H1 (cell line): Measurements from ENCODE around the gene SOX2. TPM values are rescaled to one million over a fixed set of nuclear protein-coding genes. Genes with fewer than 3 reads are reported as not detected.

ENCODE experiments used
- CTCF ChIA-PET: fragments of 300-600 bp; sonication (Branson Sonifier 250); formaldehyde crosslinking; loops from one replicate; lab custom pipeline; 2021; ENCODE audit not compliant: partially characterized antibody; lab: Charles Lee
- POLR2A ChIA-PET: fragments of 300-600 bp; sonication (Branson Sonifier 250); formaldehyde crosslinking; loops from one replicate; lab custom pipeline; 2021; ENCODE audit warnings: inconsistent platforms; ENCODE audit not compliant: partially characterized antibody; lab: Charles Lee
- DNase-seq, 2 experiments: peaks; one replicate each; pipeline versions ENCODE4 v3.0.0 to v3.0.0-alpha.2; 2010 to 2022; ENCODE audit warnings: low spot score in 2 of 2, low read depth in 1 of 2, mixed read lengths in 1 of 2
- FAIRE-seq: peaks from 2 replicates; lab custom pipeline; 2011; peaks lifted over from hg19 to GRCh38; lab: Jason Lieb, UNC
- H2AFZ ChIP-seq: 2 replicates; pipeline ENCODE4 v1.8.1; 2012; ENCODE audit warnings: low read length, inconsistent platforms
- H2AK5ac ChIP-seq: 2 replicates; pipeline ENCODE4 v1.6.1; 2013; ENCODE audit warnings: low read depth, low read length
- H2BK120ac ChIP-seq: replicated peaks from 2 replicates; pipeline ENCODE3; 2013; ENCODE audit warnings: low read depth, low read length, inconsistent platforms
- H2BK12ac ChIP-seq: 2 replicates; pipeline ENCODE4 v1.6.1; 2013; ENCODE audit warnings: low read depth, low read length
- H2BK15ac ChIP-seq: 2 replicates; pipeline ENCODE4 v1.6.1; 2013; ENCODE audit warnings: low read length
- H2BK20ac ChIP-seq: 2 replicates; pipeline ENCODE4 v1.6.1; 2013; ENCODE audit warnings: low read length
- H2BK5ac ChIP-seq: 2 replicates; pipeline ENCODE4 v1.6.1; 2013; ENCODE audit warnings: low read depth, low read length
- H3K14ac ChIP-seq: 2 replicates; pipeline ENCODE4 v1.6.1; 2013; ENCODE audit warnings: inconsistent platforms; ENCODE audit not compliant: insufficient read length
- H3K18ac ChIP-seq: 2 replicates; pipeline ENCODE4 v1.6.1; 2013; ENCODE audit warnings: low read length; ENCODE audit errors: extremely low read depth
- H3K23ac ChIP-seq: 2 replicates; pipeline ENCODE4 v1.6.1; 2013; ENCODE audit warnings: inconsistent platforms; ENCODE audit not compliant: insufficient read length
- H3K23me2 ChIP-seq: 2 replicates; pipeline ENCODE4 v1.6.1; 2013; ENCODE audit warnings: low read depth, low read length
- H3K27ac ChIP-seq: 2 replicates; pipeline ENCODE4 v1.6.1; 2011; ENCODE audit warnings: low read depth, low read length, inconsistent platforms
- H3K27me3 ChIP-seq, 4 experiments: replicated peaks in 1 of 4; 1 replicate in 1 of 4; 2 replicates in 3 of 4; pipeline versions ENCODE4 v1.6.1 to v1.8.1; 2011 to 2013; ENCODE audit warnings: low read length in 3 of 4, mild to moderate bottlenecking in 3 of 4, inconsistent platforms in 2 of 4, mixed read lengths in 2 of 4, moderate library complexity in 1 of 4; ENCODE audit not compliant: control insufficient read depth in 3 of 4, insufficient read depth in 3 of 4; ENCODE audit errors: extremely low read depth in 1 of 4
- H3K36me3 ChIP-seq, 4 experiments: 2 replicates each; pipeline versions ENCODE4 v1.6.1 to v1.8.1; 2011 to 2013; ENCODE audit warnings: mild to moderate bottlenecking in 4 of 4, low read length in 3 of 4, moderate library complexity in 2 of 4, control low read depth in 1 of 4, inconsistent platforms in 1 of 4; ENCODE audit not compliant: insufficient read depth in 4 of 4, control insufficient read depth in 2 of 4
- H3K4ac ChIP-seq: replicated peaks from 2 replicates; pipeline ENCODE3; 2013; ENCODE audit warnings: low read length, low read depth, mixed read lengths, inconsistent platforms; ENCODE audit not compliant: insufficient read length
- H3K4me1 ChIP-seq, 4 experiments: replicated peaks in 1 of 4; 1 replicate in 1 of 4; 2 replicates in 3 of 4; pipeline versions ENCODE4 v1.6.1 to v1.8.1; 2011 to 2013; ENCODE audit warnings: low read length in 3 of 4, inconsistent platforms in 2 of 4, mixed read lengths in 1 of 4; ENCODE audit not compliant: insufficient read depth in 4 of 4, control insufficient read depth in 3 of 4
- H3K4me2 ChIP-seq, 2 experiments: 2 replicates each; pipeline versions ENCODE4 v1.6.1 to v1.8.1; 2011 to 2013; ENCODE audit warnings: low read depth in 2 of 2, low read length in 2 of 2, control low read depth in 1 of 2, inconsistent platforms in 1 of 2, mild to moderate bottlenecking in 1 of 2; ENCODE audit not compliant: insufficient read depth in 1 of 2
- H3K4me3 ChIP-seq, 4 experiments: fragments of 200-600, 300-600 bp in 1 of 4; sonication (generic), shearing (Covaris generic), sonication (Bioruptor Twin) in 1 of 4; 2 replicates each; pipeline versions ENCODE4 v1.5.1 to v1.8.1; 2011 to 2016; ENCODE audit warnings: low read length in 4 of 4, low read depth in 3 of 4, control low read depth in 2 of 4, inconsistent platforms in 2 of 4, mild to moderate bottlenecking in 2 of 4, mixed read lengths in 1 of 4, moderate library complexity in 1 of 4; ENCODE audit not compliant: insufficient read depth in 2 of 4; ENCODE audit errors: extremely low read depth in 1 of 4
- H3K56ac ChIP-seq: replicated peaks from 2 replicates; pipeline ENCODE3; 2013; ENCODE audit warnings: low read depth, mild to moderate bottlenecking, mixed read lengths, low read length, inconsistent platforms; ENCODE audit not compliant: insufficient read length
- H3K79me1 ChIP-seq: 2 replicates; pipeline ENCODE4 v1.6.1; 2013; ENCODE audit warnings: low read depth, low read length, control low read depth
- H3K79me2 ChIP-seq, 2 experiments: 2 replicates each; pipeline versions ENCODE4 v1.6.1 to v1.8.1; 2012 to 2013; ENCODE audit warnings: low read length in 2 of 2, mild to moderate bottlenecking in 2 of 2, inconsistent platforms in 1 of 2; ENCODE audit not compliant: insufficient read depth in 2 of 2, control insufficient read depth in 1 of 2
- H3K9ac ChIP-seq, 4 experiments: replicated peaks in 1 of 4; 1 replicate in 1 of 4; 2 replicates in 3 of 4; pipeline versions ENCODE4 v1.6.1 to v1.8.1; 2011 to 2013; ENCODE audit warnings: low read depth in 3 of 4, low read length in 3 of 4, control low read depth in 2 of 4, mild to moderate bottlenecking in 2 of 4, moderate library complexity in 2 of 4, inconsistent platforms in 1 of 4; ENCODE audit errors: extremely low read depth in 1 of 4
- H3K9me3 ChIP-seq, 2 experiments: 2 replicates each; pipeline versions ENCODE4 v1.6.1 to v1.8.1; 2012 to 2013; ENCODE audit warnings: mild to moderate bottlenecking in 2 of 2, moderate library complexity in 2 of 2, control low read depth in 1 of 2, inconsistent platforms in 1 of 2, low read depth in 1 of 2, low read length in 1 of 2, mixed read lengths in 1 of 2; ENCODE audit not compliant: insufficient read depth in 2 of 2
- H4K20me1 ChIP-seq, 2 experiments: replicated peaks in 1 of 2; 2 replicates each; pipeline versions ENCODE3 to v1.8.1; 2011 to 2013; ENCODE audit warnings: inconsistent platforms in 2 of 2, low read length in 2 of 2, mild to moderate bottlenecking in 1 of 2; ENCODE audit not compliant: insufficient read depth in 2 of 2, control insufficient read depth in 1 of 2
- H4K5ac ChIP-seq: 2 replicates; pipeline ENCODE4 v1.6.1; 2013; ENCODE audit warnings: low read length, low read depth, mixed read lengths, inconsistent platforms; ENCODE audit not compliant: insufficient read length
- H4K8ac ChIP-seq: 2 replicates; pipeline ENCODE4 v1.8.0; 2013; ENCODE audit warnings: mild to moderate bottlenecking, moderate library complexity, low read length, inconsistent platforms; ENCODE audit not compliant: insufficient read depth; ENCODE audit errors: extremely low read depth
- H4K91ac ChIP-seq: replicated peaks from 2 replicates; pipeline ENCODE3; 2013; ENCODE audit warnings: low read length, mixed read lengths, inconsistent platforms; ENCODE audit not compliant: insufficient read length
- ASH2L ChIP-seq: fragments of 200-600, 300-600 bp; sonication (generic); IDR thresholded peaks from one replicate; pipeline ENCODE4 v1.7.1; 2017; ENCODE audit warnings: low read length
- CBX8 ChIP-seq: fragments of 300-800, 300-1000 bp; sonication (generic); IDR thresholded peaks from 2 replicates; pipeline ENCODE4 v1.7.1; 2016; ENCODE audit warnings: low read depth, low read length, borderline replicate concordance
- FOSL1 ChIP-seq: IDR thresholded peaks from 2 replicates; pipeline ENCODE4 v1.6.1; 2011; ENCODE audit warnings: mild to moderate bottlenecking, low read depth, low read length, moderate library complexity; ENCODE audit not compliant: insufficient read depth
- KDM4A ChIP-seq: IDR thresholded peaks from one replicate; pipeline ENCODE4 v1.7.1; 2012; ENCODE audit warnings: low read depth, mild to moderate bottlenecking, moderate library complexity, low read length, inconsistent platforms; ENCODE audit not compliant: severe bottlenecking
- SIN3A ChIP-seq, 2 experiments: IDR thresholded peaks in 1 of 2; conservative IDR thresholded peaks in 1 of 2; 2 replicates each; pipeline ENCODE4 v1.6.1; 2011 to 2012; ENCODE audit warnings: low read length in 2 of 2, improper control_type of control experiment in 1 of 2, low read depth in 1 of 2, mild to moderate bottlenecking in 1 of 2
- SUZ12 ChIP-seq: fragments of 200-600 bp; sonication (generic); IDR thresholded peaks from 2 replicates; pipeline ENCODE4 v1.6.1; 2012; ENCODE audit warnings: mild to moderate bottlenecking, inconsistent platforms, low read length, moderate library complexity, mixed read lengths
- TEAD4 ChIP-seq: IDR thresholded peaks from 2 replicates; pipeline ENCODE4 v1.6.1; 2012; ENCODE audit warnings: low read depth, low read length, inconsistent platforms, mixed read lengths
- WGBS, 2 experiments: shearing (Covaris generic) in 1 of 2; methylation state at CpG; one replicate each; pipeline versions ENCODE4 v1.1.6 to v1.1.7; 2013 to 2015; ENCODE audit warnings: low lambda C conversion rate in 2 of 2, mixed read lengths in 2 of 2, inconsistent platforms in 1 of 2, low coverage in 1 of 2, missing lambda C conversion rate in 1 of 2; ENCODE audit not compliant: insufficient replicate concordance in 2 of 2, insufficient coverage in 1 of 2, insufficient read length in 1 of 2; ENCODE audit errors: extremely low coverage in 1 of 2, missing lambda C conversion rate in 1 of 2; 5-methylcytosine and 5-hydroxymethylcytosine counted together
- polyA plus RNA-seq, 7 experiments: library from polyadenylated mRNA; depleted of rRNA in 3 of 7; stranded (reverse) in 5 of 7; unstranded in 2 of 7; fragments of >200 nt in 5 of 7; fragments of 200-250 nt in 2 of 7; gene quantifications; 1 replicate in 5 of 7; 2 replicates in 1 of 7; 4 replicates in 1 of 7; pipeline versions ENCODE4 v1.2.1 to v1.2.3, GENCODE V29; 2011 to 2013; ENCODE audit warnings: missing spikeins in 2 of 7, mixed read lengths in 2 of 7
- total RNA-seq: library from RNA; stranded (reverse); fragmentation: NEBNext Ultra II Directional; extraction: Animal tissue kit (Norgen Biotek cat#: 25700); gene quantifications from 2 replicates; pipeline ENCODE4 v1.2.1, GENCODE V29; 2021
- TF ChIP-seq, protein P1 (sequence below): IDR thresholded peaks from 2 replicates; pipeline ENCODE4 v1.6.1; 2012; ENCODE audit warnings: inconsistent platforms
- TF ChIP-seq, protein P2 (sequence below): IDR thresholded peaks from 2 replicates; pipeline ENCODE4 v1.6.1; 2012; ENCODE audit warnings: inconsistent platforms

SOX2 gene
- total and polyA plus RNA-seq, 2 of the 8 experiments (the other 6 are each of a cell fraction or from before 2014, with no cell fraction given) = 149 to 247 TPM

DNA sequence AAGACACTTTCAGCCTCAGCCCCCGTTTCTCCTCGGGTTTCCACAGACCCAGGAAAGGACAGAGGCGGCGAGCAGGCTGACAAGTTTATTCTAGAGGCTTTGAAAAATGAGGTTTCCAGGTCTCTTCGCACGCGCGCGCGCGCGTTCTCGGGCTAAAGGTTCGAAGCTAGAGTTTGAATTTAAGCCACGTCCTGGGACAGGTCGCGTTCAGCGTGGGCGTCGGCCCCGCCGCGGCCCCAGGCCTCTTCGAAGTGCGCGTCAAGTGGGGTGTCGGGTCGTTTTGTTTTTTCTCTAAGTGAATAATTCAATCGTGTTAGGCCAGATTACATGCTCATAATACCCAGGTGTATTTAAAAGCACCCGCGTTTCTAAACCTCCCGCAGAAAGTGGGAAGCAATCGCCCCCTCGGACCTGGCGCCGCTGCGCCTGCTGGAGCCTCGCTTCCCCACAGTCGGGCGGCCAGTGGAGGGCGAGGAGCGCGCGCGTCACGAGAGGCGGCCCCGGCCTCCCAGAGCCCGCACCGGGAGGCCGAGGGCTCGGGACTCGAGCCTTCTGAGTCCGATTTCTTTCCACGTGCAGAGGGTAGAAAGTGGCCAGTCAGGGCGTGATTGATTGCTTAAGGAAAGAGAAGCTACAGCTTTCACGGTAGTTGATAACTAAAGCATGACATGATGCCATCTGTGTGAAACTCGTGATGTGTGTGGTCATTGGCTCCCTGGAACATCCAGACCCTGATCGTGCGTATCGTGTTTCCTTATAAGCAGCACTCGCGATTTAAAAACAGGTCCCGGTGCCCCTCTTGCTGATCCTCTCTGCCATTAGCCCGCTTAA is 15.8 kb upstream of the SOX2 start:
- H3K9ac ChIP-seq = peak overlapping the region in 1 of 4 experiments; percentile 76; a peak in 3 of 7 replicates
- peaks cover 21% of the 10 kb centered on the region for H3K23me2 ChIP-seq
- H3K79me2 ChIP-seq = no peaks in the 10 kb centered on the region
- peak overlapping the region; percentile 32 for H2BK15ac ChIP-seq
- H3K79me1 ChIP-seq = no peaks in the 10 kb centered on the region
- H3K4me2 ChIP-seq = peak overlapping the region; percentile 96 to 100
- 0 out of 2 replicates have a peak overlapping the region, but pooled peaks have one; percentile 5 for H2BK12ac ChIP-seq
- no peak overlapping the region; the same call in 1 of the 2 replicates for H4K8ac ChIP-seq
- no peak for FAIRE-seq
- H3K36me3 ChIP-seq = no peaks in the 10 kb centered on the region
- H4K91ac ChIP-seq = no peak overlapping the region
- peak overlapping the region; percentile 37 for H2BK20ac ChIP-seq
- H4K20me1 ChIP-seq = no peaks in the 10 kb centered on the region
- H3K4me3 ChIP-seq = peak overlapping the region; percentile 50 to 78 (median 70)
- CTCF ChIA-PET = interaction anchor here (0.6 to 1.5 kb wide), 5 partner anchors 9 to 369 kb away, joined by 3 to 5 read pairs (median 4); no protein-coding TSS in a partner anchor
- WGBS, 2 experiments = 2% methylated on average over 65 of the region's 65 CpGs; no CpG with 5 or more reads in 1 of the 2 experiments
- peaks cover 6 to 26% (median 23%) of the 10 kb centered on the region in 4 experiments for H3K27me3 ChIP-seq
- peaks cover 14 to 19% (median 17%) of the 10 kb centered on the region in 4 experiments; a peak in 5 of 7 replicates for H3K4me1 ChIP-seq
- POLR2A ChIA-PET = no interaction called here
- H2AFZ ChIP-seq = peak overlapping the region; percentile 95
- no peak overlapping the region for H2AK5ac ChIP-seq
- H3K23ac ChIP-seq = no peak overlapping the region
- no peaks in the 10 kb centered on the region for H3K9me3 ChIP-seq
- 0 out of 2 replicates have a peak overlapping the region, but pooled peaks have one; percentile 8 for H2BK5ac ChIP-seq
- no peak overlapping the region for H4K5ac ChIP-seq
- no peak overlapping the region for H3K56ac ChIP-seq
- no peak overlapping the region for H3K4ac ChIP-seq
- DNase-seq = peak in 1 of 2 experiments; percentile 53
- H3K14ac ChIP-seq = no peak overlapping the region
- H3K27ac ChIP-seq = no peak overlapping the region
- peak overlapping the region; percentile 72; the same call in 1 of the 2 replicates for H3K18ac ChIP-seq
- H2BK120ac ChIP-seq = peak overlapping the region; percentile 2
- no peak for TF ChIP-seq TEAD4
- TF ChIP-seq, protein P1, sequence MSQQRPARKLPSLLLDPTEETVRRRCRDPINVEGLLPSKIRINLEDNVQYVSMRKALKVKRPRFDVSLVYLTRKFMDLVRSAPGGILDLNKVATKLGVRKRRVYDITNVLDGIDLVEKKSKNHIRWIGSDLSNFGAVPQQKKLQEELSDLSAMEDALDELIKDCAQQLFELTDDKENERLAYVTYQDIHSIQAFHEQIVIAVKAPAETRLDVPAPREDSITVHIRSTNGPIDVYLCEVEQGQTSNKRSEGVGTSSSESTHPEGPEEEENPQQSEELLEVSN = 0 out of 2 replicates have a peak, but pooled peaks have one; percentile 25
- peak; percentile 85 for TF ChIP-seq SUZ12
- TF ChIP-seq CBX8 = no peak
- 0 out of 4 replicates have a peak, but pooled peaks of 1 of the 2 experiments have one; percentile 32 for TF ChIP-seq SIN3A (conservative IDR thresholded peaks at IDR 0.05 in 1 of 2, IDR thresholded peaks at IDR 0.05 in 1 of 2; ENCODE audit: low read depth in 1 of 2, low read length in 2 of 2)
- TF ChIP-seq FOSL1 = no peak
- peak; percentile 67 for TF ChIP-seq ASH2L
- peak; percentile 67 for TF ChIP-seq KDM4A
- TF ChIP-seq, protein P2, sequence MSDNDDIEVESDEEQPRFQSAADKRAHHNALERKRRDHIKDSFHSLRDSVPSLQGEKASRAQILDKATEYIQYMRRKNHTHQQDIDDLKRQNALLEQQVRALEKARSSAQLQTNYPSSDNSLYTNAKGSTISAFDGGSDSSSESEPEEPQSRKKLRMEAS = peak; percentile 40; the same call in 1 of the 2 replicates
